GDM1 (cell line): ENCODE measurements around the gene TRIM49D2.
"Not testable (repeated sequence)": the region's sequence is repeated elsewhere in the genome, so short reads cannot be mapped to it uniquely, and the experiment has no call there.

Experiments
- DNase-seq: peaks from one replicate; lab custom pipeline; 2025; lab: John Stamatoyannopoulos, UW

TRIM49D2 gene, protein sequence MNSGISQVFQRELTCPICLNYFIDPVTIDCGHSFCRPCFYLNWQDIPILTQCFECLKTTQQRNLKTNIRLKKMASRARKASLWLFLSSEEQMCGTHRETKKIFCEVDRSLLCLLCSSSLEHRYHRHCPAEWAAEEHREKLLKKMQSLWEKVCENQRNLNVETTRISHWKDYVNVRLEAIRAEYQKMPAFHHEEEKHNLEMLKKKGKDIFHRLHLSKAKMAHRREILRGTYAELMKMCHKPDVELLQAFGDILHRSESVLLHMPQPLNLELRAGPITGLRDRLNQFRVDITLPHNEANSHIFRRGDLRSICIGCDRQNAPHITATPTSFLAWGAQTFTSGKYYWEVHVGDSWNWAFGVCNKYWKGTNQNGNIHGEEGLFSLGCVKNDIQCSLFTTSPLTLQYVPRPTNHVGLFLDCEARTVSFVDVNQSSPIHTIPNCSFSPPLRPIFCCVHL

DNA sequence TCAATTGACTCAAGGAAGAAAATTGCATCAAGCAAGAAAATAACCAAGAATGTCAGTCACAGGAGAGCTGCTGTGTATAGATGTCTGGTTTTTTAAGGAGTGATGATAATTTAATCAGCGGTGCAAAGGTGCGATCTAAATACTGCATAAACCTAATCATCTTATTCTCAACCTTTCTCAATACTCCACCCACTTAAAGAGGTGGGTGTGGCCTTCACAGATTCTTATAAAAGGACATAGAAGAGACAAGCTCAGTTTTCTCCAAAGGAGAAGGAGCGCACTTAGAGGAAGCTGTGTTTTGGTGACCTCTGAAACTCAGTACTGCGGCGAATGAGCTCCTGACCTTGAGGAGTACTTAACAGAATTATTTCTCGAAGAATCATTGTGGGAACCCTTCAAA lies at the start of gene TRIM49D2:
Gene TRIM49D2 (plus strand): TSS at position 301 of the 400 bp plus-strand sequence. CDS start 2,698 bp downstream, outside the sequence.
- DNase-seq = not testable (repeated sequence)

DNA sequence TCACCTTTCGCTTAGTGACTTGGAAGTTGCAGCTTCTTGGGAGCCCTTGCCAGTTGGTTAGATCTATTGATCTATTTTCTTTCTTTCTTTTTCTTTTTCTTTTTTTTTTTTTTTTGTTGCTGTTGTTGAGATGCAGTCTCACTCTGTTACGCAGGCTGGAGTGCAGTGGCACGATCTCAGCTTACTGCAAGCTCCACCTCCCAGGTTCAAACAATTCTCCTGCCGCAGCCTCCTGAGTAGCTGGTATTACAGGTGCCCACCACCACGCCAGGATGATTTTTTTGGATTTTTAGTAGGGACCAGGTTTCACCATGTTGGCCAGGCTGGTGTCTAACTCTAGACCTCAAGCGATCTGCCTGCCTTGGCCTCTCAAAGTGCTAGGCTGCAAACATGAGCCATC lies 46.4 kb upstream of the TRIM49D2 start:
- not testable (repeated sequence) for DNase-seq

DNA sequence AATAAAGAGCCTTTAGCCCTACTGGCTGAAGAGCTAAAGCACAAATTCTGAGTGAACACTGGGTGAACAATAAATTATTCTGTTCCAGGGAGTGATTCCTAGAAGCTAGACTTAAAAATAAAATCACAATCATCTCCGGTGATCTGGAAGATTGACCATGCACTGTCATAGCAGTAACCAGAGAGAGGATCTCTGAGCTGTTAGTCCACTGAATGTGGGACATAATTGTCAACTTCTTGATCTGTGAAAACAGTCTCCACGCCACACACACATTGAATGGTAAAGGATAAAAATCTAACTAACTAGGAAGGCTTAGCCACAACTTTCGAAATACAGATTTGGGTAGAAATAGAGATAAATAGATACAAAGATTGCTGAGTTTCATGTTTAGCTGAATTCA lies 30.6 kb upstream of the TRIM49D2 start:
- not testable (repeated sequence) for DNase-seq

DNA sequence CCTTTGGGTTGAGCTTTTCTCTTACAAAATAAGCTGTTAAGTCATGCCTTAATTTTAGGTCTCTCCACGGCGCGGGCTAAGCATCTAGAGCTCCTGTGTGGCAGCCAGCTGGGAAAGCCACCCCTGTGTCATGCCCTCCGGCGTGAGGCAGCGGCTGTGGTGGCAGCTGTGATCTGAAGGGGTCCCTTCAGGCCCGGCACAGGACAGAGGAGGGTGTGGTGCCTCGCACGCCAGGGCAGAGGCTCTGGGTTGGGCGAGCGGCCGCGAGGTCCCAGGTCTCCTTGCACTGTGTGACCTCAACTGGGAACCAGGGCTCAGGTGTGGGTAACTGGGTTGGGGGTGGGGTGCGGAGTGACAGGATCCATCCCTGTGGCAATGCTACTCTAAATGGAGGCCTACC lies 23.1 kb upstream of the TRIM49D2 start:
- DNase-seq = not testable (repeated sequence)

DNA sequence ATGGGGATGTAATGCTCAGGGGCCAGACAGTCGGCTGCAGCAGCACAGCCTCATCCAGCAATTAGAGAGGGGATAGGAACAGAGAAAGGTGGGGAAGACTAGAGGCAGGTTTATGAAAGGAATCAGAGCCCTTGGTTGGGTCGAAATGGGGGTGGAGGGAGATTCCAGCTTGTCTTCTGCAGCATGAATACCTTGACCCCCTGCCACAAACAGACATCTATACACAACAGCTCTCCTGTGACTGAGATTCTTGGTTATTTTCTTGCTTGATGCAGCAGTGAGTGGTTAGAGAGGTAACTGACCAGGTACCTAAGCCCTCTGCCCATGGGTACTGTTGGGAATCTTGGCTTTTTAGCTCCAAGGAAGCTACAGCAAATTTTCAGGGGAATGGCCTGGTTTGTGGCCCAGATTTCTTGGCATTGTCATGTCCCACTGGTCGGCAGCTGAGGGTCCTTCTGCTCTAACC lies 1.6 kb upstream of the TRIM49D2 start, which contains the start of gene TRIM49D1:
Gene TRIM49D1 (minus strand): TSS at position 51 of the 466 bp plus-strand sequence. CDS start 4,535 bp downstream, outside the sequence.
- no peak for DNase-seq

DNA sequence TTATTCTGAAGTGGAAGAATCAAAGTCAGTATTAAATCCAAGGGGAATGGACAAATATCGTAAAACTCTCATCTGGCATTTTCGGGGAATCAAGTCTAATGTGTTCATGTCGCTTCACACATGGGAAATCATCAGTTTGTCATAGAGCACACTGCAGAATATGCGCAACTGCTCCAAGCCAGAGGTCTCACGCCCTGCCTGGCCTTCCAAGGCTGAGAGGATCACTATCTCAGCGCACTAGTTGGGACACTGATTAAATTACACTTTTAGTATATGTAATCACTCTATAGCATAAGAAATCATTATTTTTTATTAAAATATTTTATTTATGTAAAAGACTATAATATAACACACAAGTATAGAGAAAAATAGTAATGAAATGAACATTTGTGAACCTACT lies 37.0 kb downstream of the TRIM49D2 start:
- not testable (repeated sequence) for DNase-seq

DNA sequence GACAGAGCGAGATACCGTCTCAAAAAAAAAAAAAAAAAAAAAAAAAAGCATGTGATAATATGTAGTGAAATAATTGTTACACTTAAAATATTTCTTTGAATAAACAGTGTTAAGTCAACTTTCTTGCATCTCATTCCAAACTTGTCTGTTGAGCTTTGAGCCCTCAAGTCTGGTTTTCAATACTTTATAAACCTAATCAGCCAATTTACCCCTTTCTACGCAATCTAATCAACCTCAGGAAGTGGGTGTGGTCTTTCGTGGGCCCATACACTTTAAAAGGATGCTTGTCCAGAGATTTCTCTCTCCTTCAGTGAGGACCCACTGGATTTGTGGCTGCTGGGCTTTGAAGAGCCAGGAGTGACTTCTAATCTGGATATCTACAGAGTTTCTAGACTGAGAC lies 41.9 kb downstream of the TRIM49D2 start, which contains the start of gene TRIM64:
Gene TRIM64 (plus strand): TSS at position 301 of the 400 bp plus-strand sequence. CDS start 2,467 bp downstream, outside the sequence.
- not testable (repeated sequence) for DNase-seq
